K562 (cell line): ENCODE data around the gene OTUB2. TPM values are rescaled to one million over a fixed set of nuclear protein-coding genes. Genes with fewer than 3 reads are reported as not detected.
A peak's percentile ranks its signal among the peaks of the same experiment; 100 is the strongest.

Experiments used
- CHCHD3 ChIP-seq: fragments of 250-450 bp; sonication (Bioruptor Pico); IDR thresholded peaks from 2 replicates; pipeline ENCODE4 v2.1.2; 2022; ENCODE audit warnings: mild to moderate bottlenecking
- CHD1 ChIP-seq: fragments of 200-600 bp; sonication (generic); IDR thresholded peaks from one replicate; pipeline ENCODE4 v1.6.1; 2012; ENCODE audit warnings: mild to moderate bottlenecking, moderate library complexity, low read length, inconsistent platforms
- HDAC8 ChIP-seq: fragments of 450-650 bp; IDR thresholded peaks from 2 replicates; pipeline ENCODE4 v1.6.1; 2016; ENCODE audit warnings: mild to moderate bottlenecking, missing genetic modification characterization, moderate library complexity, missing compliant biosample characterization
- HDGF ChIP-seq: fragments of 450-650 bp; IDR thresholded peaks from 2 replicates; pipeline ENCODE4 v1.6.1; 2016
- HNRNPK ChIP-seq: fragments of 200-400 bp; formaldehyde crosslinking; IDR thresholded peaks from one replicate; pipeline ENCODE4 v1.6.1; 2018; ENCODE audit warnings: mild to moderate bottlenecking, low read depth, low read length; ENCODE audit not compliant: poor library complexity, severe bottlenecking
- PHF21A ChIP-seq: fragments of 450-650 bp; IDR thresholded peaks from 2 replicates; pipeline ENCODE4 v1.6.1; 2017; ENCODE audit warnings: low read depth, borderline replicate concordance
- ZNF311 ChIP-seq: fragments of 250-450 bp; sonication (Bioruptor Pico); IDR thresholded peaks from 2 replicates; pipeline ENCODE4 v1.4.0; 2020; ENCODE audit warnings: mild to moderate bottlenecking, moderate library complexity
- ZNF384 ChIP-seq: IDR thresholded peaks from 2 replicates; pipeline ENCODE4 v1.6.1; 2012; ENCODE audit warnings: low read depth, low read length, improper control_type of control experiment
- ZNF695 ChIP-seq: fragments of 450-650 bp; formaldehyde crosslinking; IDR thresholded peaks from 2 replicates; pipeline ENCODE4 v1.4.0; 2020; ENCODE audit warnings: mild to moderate bottlenecking, moderate library complexity
- polyA plus RNA-seq, 8 experiments: library from polyadenylated mRNA; depleted of rRNA in 4 of 8; stranded (reverse) in 5 of 8; unstranded in 3 of 8; fragments of >200 nt; fragmentation: Nextera tagmentation in 2 of 8; fragmentation: Illumina TruSeq in 1 of 8; extraction: Ambion mirVana in 2 of 8; extraction: Trizol in 1 of 8; gene quantifications; 2 replicates each; pipeline versions ENCODE4 v1.2.1 to v1.2.3, GENCODE V29; 2011 to 2014; ENCODE audit warnings: inconsistent platforms in 1 of 8, missing spikeins in 1 of 8
- total RNA-seq, 7 experiments: library from RNA; depleted of rRNA in 6 of 7; stranded (reverse); fragments of >200 nt in 6 of 7; fragmentation: Illumina TruSeq in 2 of 7; extraction: Trizol in 2 of 7; gene quantifications; 2 replicates each; pipeline versions ENCODE4 v1.2.1 to v1.2.3, GENCODE V29; 2011 to 2021; ENCODE audit warnings: low replicate concordance in 1 of 7
- TF ChIP-seq, protein P1 (sequence below): sonication (generic); formaldehyde crosslinking; IDR thresholded peaks from 2 replicates; pipeline ENCODE4 v1.8.0; 2022; ENCODE audit warnings: mild to moderate bottlenecking, missing genetic modification reagents
- TF ChIP-seq, protein P2 (sequence below): fragments of 200-600 bp; sonication (generic); IDR thresholded peaks from one replicate; pipeline ENCODE4 v1.6.1; 2012; ENCODE audit warnings: mild to moderate bottlenecking, low read depth, low read length, inconsistent platforms
- TF ChIP-seq, protein P3 (sequence below): fragments of 250-450 bp; sonication (Bioruptor Pico); IDR thresholded peaks from 2 replicates; pipeline ENCODE4 v1.4.0; 2020

Gene OTUB2
- total and polyA plus RNA-seq, 9 of the 15 experiments (the other 6 are each of a cell fraction or from before 2014, with no cell fraction given) = 0.01 to 0.31 (median 0.11) TPM

DNA sequence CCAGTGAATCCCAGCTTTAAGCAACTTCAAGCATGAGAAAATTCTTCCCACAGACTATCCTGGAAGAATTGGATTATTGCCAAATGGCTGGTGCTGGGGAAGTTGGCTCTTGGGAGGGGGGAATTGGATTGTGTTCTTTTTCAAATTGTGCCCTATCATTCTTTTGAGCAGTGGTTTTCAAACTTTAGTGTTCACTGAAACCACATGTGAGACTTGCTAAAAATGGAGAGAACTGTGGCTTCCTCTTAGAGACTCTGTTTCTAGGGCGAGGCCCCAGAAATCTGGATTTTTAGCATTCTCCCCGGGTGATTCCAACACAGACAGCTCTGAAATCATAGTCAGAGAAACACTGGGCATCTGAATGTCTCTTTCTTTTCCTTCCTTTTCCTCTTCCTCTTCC lies 14.3 kb upstream of the OTUB2 start (continued):
- TF ChIP-seq, protein P1, sequence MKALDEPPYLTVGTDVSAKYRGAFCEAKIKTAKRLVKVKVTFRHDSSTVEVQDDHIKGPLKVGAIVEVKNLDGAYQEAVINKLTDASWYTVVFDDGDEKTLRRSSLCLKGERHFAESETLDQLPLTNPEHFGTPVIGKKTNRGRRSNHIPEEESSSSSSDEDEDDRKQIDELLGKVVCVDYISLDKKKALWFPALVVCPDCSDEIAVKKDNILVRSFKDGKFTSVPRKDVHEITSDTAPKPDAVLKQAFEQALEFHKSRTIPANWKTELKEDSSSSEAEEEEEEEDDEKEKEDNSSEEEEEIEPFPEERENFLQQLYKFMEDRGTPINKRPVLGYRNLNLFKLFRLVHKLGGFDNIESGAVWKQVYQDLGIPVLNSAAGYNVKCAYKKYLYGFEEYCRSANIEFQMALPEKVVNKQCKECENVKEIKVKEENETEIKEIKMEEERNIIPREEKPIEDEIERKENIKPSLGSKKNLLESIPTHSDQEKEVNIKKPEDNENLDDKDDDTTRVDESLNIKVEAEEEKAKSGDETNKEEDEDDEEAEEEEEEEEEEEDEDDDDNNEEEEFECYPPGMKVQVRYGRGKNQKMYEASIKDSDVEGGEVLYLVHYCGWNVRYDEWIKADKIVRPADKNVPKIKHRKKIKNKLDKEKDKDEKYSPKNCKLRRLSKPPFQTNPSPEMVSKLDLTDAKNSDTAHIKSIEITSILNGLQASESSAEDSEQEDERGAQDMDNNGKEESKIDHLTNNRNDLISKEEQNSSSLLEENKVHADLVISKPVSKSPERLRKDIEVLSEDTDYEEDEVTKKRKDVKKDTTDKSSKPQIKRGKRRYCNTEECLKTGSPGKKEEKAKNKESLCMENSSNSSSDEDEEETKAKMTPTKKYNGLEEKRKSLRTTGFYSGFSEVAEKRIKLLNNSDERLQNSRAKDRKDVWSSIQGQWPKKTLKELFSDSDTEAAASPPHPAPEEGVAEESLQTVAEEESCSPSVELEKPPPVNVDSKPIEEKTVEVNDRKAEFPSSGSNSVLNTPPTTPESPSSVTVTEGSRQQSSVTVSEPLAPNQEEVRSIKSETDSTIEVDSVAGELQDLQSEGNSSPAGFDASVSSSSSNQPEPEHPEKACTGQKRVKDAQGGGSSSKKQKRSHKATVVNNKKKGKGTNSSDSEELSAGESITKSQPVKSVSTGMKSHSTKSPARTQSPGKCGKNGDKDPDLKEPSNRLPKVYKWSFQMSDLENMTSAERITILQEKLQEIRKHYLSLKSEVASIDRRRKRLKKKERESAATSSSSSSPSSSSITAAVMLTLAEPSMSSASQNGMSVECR (CRISPR knock-in tag) = no peak
- TF ChIP-seq HDAC8 (no peak), HNRNPK (peak; percentile 26), ZNF384 (no peak), CHD1 (no peak), ZNF695 (CRISPR knock-in tag) (no peak), ZNF311 (CRISPR knock-in tag) (no peak), HDGF (no peak), CHCHD3 (no peak), PHF21A (no peak)
- TF ChIP-seq, protein P2, sequence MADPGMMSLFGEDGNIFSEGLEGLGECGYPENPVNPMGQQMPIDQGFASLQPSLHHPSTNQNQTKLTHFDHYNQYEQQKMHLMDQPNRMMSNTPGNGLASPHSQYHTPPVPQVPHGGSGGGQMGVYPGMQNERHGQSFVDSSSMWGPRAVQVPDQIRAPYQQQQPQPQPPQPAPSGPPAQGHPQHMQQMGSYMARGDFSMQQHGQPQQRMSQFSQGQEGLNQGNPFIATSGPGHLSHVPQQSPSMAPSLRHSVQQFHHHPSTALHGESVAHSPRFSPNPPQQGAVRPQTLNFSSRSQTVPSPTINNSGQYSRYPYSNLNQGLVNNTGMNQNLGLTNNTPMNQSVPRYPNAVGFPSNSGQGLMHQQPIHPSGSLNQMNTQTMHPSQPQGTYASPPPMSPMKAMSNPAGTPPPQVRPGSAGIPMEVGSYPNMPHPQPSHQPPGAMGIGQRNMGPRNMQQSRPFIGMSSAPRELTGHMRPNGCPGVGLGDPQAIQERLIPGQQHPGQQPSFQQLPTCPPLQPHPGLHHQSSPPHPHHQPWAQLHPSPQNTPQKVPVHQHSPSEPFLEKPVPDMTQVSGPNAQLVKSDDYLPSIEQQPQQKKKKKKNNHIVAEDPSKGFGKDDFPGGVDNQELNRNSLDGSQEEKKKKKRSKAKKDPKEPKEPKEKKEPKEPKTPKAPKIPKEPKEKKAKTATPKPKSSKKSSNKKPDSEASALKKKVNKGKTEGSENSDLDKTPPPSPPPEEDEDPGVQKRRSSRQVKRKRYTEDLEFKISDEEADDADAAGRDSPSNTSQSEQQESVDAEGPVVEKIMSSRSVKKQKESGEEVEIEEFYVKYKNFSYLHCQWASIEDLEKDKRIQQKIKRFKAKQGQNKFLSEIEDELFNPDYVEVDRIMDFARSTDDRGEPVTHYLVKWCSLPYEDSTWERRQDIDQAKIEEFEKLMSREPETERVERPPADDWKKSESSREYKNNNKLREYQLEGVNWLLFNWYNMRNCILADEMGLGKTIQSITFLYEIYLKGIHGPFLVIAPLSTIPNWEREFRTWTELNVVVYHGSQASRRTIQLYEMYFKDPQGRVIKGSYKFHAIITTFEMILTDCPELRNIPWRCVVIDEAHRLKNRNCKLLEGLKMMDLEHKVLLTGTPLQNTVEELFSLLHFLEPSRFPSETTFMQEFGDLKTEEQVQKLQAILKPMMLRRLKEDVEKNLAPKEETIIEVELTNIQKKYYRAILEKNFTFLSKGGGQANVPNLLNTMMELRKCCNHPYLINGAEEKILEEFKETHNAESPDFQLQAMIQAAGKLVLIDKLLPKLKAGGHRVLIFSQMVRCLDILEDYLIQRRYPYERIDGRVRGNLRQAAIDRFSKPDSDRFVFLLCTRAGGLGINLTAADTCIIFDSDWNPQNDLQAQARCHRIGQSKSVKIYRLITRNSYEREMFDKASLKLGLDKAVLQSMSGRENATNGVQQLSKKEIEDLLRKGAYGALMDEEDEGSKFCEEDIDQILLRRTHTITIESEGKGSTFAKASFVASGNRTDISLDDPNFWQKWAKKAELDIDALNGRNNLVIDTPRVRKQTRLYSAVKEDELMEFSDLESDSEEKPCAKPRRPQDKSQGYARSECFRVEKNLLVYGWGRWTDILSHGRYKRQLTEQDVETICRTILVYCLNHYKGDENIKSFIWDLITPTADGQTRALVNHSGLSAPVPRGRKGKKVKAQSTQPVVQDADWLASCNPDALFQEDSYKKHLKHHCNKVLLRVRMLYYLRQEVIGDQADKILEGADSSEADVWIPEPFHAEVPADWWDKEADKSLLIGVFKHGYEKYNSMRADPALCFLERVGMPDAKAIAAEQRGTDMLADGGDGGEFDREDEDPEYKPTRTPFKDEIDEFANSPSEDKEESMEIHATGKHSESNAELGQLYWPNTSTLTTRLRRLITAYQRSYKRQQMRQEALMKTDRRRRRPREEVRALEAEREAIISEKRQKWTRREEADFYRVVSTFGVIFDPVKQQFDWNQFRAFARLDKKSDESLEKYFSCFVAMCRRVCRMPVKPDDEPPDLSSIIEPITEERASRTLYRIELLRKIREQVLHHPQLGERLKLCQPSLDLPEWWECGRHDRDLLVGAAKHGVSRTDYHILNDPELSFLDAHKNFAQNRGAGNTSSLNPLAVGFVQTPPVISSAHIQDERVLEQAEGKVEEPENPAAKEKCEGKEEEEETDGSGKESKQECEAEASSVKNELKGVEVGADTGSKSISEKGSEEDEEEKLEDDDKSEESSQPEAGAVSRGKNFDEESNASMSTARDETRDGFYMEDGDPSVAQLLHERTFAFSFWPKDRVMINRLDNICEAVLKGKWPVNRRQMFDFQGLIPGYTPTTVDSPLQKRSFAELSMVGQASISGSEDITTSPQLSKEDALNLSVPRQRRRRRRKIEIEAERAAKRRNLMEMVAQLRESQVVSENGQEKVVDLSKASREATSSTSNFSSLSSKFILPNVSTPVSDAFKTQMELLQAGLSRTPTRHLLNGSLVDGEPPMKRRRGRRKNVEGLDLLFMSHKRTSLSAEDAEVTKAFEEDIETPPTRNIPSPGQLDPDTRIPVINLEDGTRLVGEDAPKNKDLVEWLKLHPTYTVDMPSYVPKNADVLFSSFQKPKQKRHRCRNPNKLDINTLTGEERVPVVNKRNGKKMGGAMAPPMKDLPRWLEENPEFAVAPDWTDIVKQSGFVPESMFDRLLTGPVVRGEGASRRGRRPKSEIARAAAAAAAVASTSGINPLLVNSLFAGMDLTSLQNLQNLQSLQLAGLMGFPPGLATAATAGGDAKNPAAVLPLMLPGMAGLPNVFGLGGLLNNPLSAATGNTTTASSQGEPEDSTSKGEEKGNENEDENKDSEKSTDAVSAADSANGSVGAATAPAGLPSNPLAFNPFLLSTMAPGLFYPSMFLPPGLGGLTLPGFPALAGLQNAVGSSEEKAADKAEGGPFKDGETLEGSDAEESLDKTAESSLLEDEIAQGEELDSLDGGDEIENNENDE = no peak
- TF ChIP-seq, protein P3, sequence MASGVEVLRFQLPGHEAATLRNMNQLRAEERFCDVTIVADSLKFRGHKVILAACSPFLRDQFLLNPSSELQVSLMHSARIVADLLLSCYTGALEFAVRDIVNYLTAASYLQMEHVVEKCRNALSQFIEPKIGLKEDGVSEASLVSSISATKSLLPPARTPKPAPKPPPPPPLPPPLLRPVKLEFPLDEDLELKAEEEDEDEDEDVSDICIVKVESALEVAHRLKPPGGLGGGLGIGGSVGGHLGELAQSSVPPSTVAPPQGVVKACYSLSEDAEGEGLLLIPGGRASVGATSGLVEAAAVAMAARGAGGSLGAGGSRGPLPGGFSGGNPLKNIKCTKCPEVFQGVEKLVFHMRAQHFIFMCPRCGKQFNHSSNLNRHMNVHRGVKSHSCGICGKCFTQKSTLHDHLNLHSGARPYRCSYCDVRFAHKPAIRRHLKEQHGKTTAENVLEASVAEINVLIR (CRISPR knock-in tag) = no peak
- TF ChIP-seq, all 486 proteins: peak for 2
